ENCODE results near the gene PARVG.

Gene PARVG

GRCh38 chr22:44246615-44247326 lies 66.0 kb downstream of the PARVG start:
- DNase-seq = no peak

- no peak for DNase-seq
Measured at GRCh38 chr22:44247346-44247745, 66.6 kb downstream of the PARVG start.

- DNase-seq = no peak
Measured at GRCh38 chr22:44247923-44248892, 67.5 kb downstream of the PARVG start.

- no peak for DNase-seq
Measured at GRCh38 chr22:44248926-44249325, 68.2 kb downstream of the PARVG start.

- DNase-seq = no peak
Measured at GRCh38 chr22:44249376-44250147, 68.8 kb downstream of the PARVG start.

- DNase-seq = no peak
Measured at GRCh38 chr22:44254811-44255210, 74.1 kb downstream of the PARVG start.

- no peak for DNase-seq
Measured at GRCh38 chr22:44256085-44256484, 75.4 kb downstream of the PARVG start.

GRCh38 chr22:44256556-44257485 lies 76.1 kb downstream of the PARVG start:
- no peak for DNase-seq

Data from midbrain (tissue), 1 donor.